Activated CD8-positive, alpha-beta memory T cell treated with anti-CD3 and anti-CD28 coated beads, Interleukin-2, amount 50 U/mL, for 4 hours (primary cell): ENCODE data around the gene SYNE2.
"Not testable (repeated sequence)": the region's sequence is repeated elsewhere in the genome, so short reads cannot be mapped to it uniquely, and the experiment has no call there.

Experiments used
- DNase-seq: peaks from one replicate; pipeline ENCODE4 v3.0.0-alpha.2; 2020

SYNE2 gene

DNA sequence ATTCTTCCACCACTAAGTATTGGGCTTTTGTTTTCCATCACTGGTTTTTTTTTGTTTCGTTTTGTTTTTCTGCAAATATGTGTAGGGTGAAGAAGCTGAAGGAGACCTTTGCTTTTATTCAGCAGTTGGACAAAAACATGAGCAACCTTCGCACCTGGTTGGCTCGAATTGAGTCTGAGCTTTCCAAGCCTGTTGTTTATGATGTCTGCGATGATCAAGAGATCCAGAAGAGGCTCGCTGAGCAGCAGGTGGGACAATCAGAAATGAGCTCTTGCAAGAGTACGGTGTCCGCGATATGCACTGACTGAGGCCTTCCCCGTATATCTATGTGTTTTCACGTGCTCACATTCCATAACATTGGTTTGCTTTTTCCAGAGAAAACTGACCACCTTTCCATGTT is 349.9 kb downstream of the SYNE2 start:
- DNase-seq, result no peak

DNA sequence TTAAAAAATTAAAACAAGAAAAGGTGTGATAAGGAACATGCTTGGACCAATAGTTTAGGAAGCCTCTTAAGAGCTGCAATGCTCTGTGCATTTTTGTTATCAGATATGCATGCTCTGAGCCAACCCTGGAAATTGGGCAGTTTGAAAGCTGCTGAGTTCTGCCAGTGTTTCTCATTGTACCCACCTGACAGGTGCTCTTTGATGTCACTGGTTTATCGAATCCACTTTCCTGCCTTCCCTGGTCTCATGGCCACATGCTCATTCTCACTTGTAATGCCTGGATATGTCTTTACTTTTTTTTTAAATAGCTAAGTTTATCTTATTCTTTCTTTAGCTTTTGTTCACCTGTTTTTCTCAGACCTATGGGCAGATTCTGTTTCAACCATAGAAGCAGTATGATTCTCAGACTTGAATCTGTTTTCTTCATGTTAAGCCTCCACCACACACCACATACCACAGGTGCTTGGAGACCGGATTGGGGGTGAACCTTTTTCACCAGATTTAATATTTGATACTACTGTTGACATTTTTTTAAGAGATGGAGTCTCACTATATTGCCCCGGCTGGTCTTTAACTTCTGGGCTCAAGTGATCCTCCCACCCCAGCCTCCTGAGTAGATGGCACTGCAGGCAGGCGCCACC is 350.7 kb downstream of the SYNE2 start:
- no peak for DNase-seq

DNA sequence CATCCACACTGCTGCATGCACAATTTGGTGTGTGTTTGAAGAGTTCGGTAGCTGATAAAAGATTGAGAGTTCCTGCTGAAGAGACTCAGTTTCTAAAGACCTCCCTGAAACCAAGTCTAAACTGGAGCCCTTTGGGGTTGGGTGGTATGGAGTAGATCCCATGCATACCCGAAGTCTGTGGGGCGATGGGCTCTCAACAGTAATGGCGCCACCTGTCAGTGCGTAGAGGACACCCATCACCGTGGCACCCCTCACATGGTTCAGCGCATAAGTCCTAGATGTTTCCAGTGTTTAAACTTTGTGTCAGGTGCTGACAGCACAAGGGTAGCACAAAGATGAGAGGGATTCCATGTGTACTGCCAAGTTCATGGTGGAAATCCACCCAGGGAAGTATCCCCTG is 355.5 kb downstream of the SYNE2 start:
- no peak for DNase-seq

DNA sequence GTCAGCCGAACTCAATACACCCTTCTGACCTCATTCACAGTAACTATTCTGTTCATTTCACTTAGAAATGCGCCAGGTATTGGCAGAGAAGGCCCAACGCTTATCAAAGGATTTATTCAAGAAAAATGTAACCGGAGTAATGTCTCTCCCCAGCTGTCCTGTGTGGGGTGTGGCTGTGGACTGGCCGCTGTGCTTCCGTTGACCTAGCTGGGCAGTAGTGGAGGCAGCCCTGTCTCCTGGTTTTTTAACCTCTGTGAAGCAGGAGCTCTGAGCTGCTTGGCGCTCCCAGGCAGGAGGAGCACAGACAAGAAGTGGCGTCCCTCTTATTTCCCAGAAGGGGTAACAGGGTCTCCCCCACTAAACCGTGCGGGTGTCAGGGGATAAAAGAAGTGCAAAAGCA is 356.2 kb downstream of the SYNE2 start:
- no peak for DNase-seq

DNA sequence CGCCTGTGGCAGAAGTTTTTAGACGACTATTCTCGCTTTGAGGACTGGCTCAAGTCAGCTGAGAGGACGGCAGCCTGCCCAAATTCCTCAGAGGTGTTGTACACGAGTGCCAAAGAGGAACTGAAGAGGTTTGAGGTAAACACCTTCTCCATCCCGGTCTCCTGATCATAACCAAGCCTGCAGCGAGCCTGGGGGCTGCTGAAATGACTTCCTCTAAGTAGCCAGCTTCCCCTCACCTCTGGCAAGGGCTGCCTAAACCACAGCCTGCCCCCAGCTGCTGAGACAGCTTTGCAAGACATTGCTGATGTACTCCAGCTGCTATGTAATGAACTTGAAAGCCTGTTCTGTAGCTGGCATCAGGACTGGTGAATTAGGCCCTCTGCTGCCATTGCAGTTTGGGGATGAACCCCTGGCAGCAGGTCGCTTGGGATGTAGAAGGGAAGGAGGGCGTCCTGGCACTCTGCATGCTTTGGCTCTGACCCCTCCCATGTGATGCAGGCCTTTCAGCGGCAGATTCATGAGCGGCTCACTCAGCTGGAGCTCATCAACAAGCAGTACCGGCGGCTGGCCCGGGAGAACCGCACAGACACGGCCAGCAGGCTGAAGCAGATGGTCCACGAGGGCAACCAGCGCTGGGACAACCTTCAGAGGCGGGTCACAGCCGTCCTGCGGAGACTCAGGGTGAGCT is 356.8 kb downstream of the SYNE2 start:
- DNase-seq, result no peak

DNA sequence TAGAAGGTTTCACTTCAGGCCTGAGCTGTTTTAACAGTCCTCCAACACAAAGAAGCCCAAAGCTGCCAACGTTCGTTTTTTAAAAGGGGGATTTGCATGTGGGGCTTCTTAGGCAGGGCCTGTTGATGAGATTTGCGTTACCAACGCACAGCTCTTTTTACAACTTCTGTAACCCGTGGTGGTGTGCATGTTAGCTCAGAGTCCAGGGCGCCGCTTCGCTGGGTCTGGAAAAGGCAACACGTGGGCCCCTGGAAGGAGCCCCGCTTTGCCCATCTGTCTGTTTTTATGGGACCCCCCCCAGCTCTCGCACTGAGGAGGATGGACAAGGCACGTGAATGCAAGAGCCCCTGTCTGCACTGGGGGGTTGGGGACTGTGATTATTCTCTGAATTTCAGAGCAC is 357.4 kb downstream of the SYNE2 start:
- no peak for DNase-seq

DNA sequence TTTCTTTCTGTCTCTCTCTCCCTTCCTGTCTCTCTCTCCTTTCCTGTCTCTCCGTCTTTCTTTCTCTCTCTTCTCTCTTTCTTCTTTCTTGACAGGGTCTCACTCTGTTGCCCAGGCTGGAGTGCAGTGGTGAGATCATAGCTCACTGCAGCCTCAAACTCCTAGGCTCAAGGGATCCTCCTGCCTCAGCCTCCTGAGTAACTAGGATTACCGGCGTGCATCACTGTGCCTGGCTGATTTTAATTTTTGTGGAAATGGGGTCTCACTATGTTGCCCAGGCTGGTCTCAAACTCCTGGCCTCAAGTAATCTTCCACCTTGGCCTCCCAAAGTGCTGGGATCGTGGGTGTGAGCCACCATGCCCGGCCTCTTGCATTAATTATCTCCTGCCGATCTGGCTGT is 358.1 kb downstream of the SYNE2 start:
- not testable (repeated sequence) for DNase-seq

DNA sequence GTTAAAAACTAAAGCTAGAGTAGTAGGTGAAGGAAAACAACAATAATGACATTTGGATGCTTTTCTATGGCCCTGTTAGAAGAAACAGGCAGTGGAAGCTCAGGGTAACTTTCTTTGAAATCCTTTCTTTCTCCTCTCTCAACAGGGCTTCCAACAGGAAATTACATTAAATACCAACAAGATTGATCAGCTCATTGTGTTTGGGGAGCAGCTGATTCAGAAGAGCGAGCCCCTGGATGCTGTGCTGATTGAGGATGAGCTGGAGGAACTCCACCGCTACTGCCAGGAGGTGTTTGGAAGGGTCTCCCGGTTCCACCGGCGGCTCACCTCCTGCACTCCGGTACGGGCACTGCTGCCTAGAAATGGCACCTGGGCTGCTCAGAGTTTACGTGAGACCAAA is 359.9 kb downstream of the SYNE2 start:
- no peak for DNase-seq

DNA sequence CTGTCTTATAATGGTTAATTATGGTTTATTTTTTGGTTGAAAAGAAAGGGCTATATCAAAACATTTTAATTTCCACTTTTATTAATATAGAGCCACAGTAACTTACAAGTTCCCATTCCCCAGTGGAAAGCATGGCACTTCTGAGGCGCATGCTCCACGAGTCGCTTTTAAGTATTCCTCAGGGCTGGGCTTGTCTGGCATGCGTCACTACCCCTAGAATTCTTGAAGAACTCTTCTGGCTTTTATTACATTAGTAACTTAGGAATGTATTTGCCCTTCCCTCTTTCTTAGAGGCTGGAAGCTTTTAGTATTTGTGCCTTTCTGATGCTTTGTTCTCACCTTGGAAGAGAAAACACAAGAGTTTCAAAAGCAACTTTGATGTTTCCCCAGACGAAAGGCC is 360.3 kb downstream of the SYNE2 start:
- no peak for DNase-seq

DNA sequence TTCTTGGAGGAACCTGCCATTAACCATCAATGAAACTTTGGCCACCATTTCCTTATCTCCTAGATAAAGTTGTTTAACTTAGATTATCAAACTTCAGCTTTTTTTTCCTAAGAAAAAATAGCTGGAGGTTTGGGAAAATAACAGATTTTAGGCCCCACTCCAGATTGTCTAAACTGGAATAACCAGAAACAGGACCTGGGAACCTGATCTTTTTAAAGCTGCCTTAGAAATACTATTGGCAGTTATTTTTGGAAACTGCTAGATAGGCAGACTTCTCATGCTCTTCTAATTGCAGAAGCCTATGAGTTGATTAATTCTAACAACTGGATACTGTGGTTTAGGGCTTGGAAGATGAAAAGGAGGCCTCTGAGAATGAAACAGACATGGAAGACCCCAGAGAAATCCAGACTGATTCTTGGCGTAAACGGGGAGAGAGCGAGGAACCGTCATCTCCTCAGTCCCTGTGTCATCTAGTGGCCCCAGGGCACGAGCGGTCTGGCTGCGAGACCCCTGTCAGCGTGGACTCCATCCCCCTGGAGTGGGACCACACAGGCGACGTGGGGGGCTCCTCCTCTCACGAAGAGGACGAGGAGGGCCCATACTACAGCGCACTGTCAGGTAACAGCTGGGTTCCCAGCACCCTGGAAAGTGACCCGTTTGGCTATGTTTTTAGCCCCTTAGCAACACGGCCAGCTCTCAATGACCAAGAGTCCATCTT is 361.2 kb downstream of the SYNE2 start:
- no peak for DNase-seq

DNA sequence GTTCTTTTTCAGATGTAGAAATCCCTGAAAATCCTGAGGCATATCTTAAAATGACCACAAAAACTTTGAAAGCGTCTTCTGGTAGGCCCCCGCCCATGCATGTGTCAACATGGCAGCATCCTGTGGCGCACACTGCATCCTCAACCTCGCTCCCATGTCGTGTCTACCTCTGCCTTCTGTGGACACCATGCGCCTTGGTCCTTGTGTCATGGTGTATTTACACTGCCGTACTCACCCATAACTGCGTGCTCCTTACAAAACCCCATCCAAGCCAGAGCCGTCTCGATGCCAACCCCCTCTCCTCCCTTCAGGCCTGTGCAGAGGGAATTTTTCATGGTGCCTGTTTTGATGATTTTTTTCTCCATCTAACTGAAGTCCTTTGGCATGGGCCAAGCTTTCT is 362.5 kb downstream of the SYNE2 start:
- no peak for DNase-seq

DNA sequence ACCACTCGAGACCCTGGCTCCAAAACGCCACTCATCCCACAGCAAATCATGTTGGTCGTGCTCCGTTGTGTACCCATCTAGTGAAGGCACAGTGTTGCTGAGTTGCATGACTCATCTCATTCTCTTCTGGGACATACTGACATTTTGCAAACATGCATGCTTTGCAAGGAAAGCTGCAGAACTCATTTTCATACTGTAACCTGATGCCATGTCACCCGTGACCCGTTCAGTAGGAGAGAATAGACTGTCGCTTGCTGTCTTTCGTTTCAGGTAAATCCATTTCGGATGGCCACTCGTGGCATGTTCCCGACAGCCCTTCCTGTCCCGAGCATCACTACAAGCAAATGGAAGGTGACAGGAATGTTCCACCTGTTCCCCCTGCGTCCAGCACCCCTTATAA is 363.2 kb downstream of the SYNE2 start:
- no peak for DNase-seq

DNA sequence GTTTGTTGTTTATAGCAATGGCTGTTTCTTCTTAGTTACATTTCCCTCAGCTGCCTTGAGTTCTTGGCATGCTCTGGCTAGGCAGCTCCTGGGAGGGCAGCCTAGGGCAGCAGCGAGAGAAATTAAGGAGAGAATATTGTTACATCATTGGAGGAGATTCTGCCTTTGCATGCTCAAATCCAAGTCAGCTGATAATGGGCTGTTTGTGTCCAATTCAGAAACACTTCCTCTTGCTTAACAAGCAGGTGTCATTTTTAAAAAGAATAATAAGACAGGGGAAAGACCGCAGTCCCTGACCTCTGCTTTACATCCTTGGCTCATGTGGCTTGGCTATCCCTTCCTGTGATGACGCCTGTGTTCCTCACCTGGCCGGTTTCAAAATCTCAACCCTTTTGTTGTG is 364.5 kb downstream of the SYNE2 start:
- no peak for DNase-seq

DNA sequence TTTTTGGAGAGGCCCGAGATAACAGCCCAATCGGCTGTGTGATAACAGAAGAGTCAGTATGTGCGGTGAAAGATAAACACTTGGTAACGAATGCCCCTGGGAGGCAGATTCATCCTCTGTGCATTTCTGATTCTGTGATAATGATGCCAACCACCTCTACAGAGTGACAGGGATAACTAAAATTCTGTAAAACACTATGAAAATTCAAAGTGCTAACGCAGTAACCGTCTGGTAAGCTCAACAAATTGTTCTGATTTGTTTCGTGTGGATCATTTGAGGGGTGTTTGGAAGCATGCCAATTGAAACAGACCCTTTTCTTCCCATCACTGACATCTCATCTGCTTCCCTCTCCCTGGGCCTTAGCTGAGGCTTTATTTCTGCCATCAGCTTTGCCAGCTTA is 365.0 kb downstream of the SYNE2 start:
- DNase-seq, result no peak

DNA sequence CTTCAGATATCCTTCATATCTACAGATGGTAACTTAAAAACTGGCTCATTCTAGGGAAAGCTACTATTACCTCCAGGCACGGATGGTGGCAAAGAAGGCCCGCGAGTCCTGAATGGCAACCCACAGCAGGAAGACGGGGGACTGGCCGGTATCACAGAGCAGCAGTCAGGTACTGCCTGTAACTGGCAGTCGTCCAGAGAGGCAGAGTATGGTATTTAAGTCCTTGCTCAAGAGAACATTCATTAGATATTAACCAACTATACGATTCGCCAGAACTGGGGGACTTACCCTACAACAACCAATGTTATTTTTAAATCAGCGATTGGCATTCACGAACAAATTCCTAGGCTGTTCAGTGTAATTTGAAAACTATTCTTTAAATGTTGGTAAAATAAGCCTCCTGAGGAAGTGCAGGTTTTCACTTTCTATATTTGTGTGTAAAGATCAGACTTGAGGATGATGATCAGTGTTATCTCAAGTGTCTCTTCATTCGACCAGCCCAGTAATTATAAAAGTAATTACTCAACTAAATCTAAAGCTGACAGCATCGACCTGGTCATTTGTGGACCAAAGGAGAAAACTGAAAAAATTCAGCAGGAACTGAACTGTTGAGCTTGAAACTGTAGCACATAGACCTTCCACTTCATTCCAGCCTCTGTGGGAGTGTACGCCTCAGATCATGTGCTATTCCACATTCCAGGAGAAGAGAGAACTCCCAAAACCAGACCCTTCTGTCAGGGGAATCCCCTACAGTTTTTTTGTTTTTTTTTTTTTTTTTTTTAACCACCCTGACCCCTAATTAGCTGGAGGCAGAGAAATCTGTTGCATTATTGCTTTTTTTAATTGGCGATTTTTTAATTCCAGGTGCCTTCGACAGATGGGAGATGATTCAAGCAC is 365.8 kb downstream of the SYNE2 start:
- DNase-seq, result no peak

DNA sequence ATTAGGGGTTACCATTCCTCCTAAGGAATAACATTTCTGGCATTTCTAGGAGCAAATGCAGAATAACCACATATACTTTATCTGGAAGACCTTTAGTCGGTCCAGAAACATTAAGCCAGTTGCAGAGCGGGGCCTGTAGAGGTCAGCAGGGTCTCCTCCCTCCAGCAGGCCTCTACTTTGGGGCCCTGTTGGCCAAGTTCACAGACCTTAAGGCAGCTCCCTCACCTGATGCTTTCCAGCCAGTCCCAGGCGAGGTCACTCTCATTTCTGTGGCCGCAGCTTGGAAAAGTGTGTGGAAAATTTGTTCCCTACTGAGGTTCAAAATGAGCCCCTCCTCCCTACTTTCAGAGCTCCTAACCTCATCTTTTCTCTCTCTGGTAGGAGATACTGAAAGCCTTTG is 367.3 kb downstream of the SYNE2 start:
- no peak for DNase-seq

DNA sequence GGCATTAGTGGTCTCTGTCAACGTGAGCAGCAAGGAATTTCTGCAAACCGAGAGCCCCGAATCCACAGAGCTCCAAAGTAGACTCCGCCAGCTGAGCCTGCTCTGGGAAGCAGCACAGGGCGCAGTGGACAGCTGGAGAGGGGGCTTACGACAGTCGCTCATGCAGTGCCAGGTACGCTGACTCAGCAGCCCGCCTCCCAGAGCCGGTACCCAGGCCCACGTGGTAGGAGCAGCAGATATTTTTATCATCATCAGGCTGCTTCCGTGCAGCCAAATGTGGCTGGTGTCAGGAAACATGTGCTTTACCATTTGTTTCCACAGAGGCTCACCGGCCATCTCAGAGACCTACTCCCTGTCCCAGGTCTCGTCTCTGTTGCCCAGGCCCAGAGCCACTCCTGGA is 367.7 kb downstream of the SYNE2 start:
- no peak for DNase-seq

DNA sequence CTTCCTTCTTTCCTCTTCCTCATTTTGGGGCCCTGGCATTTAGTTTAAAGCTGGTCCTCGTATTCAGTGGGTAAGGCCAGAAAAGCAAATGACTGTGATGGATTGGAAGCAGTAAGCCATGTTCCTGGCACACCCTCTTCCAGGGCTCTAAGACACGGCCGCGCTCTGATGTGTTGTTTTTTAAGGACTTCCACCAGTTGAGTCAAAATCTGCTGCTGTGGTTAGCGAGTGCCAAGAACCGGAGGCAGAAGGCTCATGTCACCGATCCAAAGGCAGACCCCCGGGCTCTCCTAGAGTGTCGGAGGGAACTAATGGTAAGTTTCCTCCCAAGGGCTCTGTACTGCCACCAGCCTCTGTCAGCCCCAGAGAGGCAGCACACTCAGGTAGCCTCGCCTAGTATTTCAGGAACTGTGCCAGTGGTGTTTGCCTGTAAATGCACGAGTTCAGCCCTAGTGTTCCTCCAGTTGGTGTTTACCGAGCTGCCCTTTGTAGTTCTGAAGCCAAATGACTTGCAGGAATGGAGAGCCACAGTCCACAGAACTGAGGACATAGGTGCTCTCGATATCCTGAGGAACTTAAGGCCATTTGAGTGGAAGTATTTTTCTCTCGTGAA is 368.7 kb downstream of the SYNE2 start:
- no peak for DNase-seq

DNA sequence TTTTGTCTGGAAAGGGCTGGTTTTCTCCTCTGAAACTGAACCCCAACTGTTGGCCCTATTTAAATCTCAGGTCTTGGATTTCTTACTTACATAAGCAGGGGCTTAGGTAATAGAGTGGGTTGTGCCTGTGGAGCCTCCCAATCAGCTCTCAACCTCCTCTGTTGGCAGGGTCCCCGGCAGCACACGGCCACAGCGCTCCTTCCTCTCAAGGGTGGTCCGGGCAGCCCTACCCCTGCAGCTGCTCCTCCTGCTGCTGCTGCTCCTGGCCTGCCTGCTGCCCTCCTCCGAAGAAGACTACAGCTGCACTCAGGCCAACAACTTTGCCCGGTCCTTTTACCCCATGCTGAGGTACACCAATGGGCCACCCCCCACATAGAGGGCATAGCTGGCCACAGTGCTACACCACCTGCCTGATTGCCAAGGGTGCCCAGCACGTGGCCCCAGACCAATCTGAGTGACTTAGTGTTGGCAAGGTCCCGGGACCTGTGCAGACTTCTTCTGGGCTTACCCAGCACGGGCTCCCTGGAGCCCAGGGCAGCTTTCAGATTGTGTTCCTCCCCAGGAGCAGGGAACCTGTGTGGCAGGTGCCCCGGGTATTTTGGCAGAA is 372.4 kb downstream of the SYNE2 start:
- DNase-seq, result no peak

DNA sequence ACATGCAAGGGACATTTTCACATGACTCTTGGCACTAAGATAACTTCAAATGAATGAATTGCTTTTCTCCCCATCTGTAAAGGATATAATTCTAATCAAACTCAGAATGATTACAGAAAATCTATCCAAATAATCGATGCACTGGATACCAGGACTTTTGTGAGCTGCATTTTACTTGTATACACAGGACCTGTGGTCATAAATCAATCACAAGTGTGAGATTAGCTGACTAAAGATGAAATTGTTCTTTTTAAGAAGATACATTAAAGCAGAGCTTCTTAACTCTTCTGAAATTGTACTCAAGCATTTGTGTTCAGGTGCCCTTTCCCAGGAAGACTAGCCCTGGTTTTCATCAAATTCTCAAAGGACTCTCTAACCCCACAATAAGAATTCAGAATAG is 375.1 kb downstream of the SYNE2 start:
- no peak for DNase-seq

DNA sequence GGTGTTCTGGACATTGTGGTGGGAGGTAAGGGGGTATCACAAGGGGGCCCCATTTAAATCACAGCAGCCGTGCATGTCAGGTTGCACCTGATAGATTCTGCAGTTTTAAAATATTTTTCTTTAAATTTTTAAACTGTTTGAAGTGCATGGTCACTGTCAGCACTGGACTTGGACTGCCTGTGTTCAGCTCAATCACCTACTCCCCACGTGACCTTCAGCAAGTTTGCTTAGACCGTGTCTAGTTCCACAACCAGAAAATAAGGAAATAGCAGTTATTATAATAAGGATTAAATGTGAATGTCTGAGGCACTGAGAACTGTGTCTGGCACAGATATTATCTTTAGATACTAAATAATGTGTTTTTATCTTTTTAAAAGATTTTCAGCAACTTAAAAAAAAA is 376.7 kb downstream of the SYNE2 start:
- no peak for DNase-seq

DNA sequence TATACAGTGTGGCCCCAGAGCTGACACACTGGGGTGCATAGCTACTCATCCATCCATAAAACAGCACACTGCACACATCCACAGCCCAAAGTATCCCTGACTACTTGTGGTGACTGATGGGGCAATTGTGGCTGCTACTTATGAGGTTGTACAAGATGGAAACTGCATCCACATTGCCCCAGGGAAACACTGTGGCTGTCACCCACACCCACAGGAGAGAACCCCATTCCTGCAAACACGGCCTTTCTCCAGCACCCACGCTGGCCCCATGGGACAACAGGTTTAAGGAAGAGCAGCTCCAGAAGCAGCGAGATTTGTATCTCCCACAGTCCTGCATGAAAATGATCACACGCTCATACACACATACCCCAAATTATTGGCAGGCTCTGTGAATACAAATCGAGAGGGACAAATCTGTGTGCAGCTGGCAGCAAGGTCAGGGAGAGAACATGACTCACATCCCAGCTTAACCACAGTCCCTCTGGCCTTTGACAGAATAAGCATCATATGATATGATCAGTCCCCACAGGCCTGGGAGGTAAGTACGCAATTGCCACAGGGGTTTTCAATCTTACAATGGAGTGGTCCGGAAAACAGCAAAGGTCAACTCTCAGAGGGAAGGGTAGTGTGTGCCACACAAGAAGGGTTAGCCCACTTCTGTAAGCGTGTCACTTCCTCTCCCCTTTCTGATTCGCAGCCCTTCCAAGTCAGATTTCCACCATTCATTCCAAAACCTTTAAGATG is 379.5 kb downstream of the SYNE2 start:
- DNase-seq, result no peak
